NK-92 (cell line): ENCODE results near the gene NADK2.

Source experiments
- DNase-seq: peaks from one replicate; lab custom pipeline; 2025; ENCODE audit not compliant: unreplicated experiment; lab: John Stamatoyannopoulos, UW

NADK2 gene

DNA sequence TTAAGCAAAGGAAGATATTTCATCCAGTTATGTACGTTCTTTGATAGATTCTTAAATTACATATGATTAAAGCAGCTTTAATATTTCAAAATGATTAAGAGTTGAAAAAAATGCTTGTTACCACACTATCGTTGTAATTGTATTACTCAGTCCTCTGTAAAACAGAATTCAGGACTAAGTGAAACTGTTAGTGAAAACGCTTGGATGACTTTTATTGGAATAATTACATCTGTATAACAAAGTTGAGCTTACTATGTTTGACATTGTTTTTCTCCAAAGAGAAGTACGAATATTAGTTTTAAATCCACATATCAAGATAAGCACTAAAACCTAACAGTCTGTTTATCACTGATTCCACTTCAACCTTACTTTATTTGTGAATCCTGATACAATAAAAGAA is 8.7 kb upstream of the NADK2 start:
- DNase-seq: no peak

DNA sequence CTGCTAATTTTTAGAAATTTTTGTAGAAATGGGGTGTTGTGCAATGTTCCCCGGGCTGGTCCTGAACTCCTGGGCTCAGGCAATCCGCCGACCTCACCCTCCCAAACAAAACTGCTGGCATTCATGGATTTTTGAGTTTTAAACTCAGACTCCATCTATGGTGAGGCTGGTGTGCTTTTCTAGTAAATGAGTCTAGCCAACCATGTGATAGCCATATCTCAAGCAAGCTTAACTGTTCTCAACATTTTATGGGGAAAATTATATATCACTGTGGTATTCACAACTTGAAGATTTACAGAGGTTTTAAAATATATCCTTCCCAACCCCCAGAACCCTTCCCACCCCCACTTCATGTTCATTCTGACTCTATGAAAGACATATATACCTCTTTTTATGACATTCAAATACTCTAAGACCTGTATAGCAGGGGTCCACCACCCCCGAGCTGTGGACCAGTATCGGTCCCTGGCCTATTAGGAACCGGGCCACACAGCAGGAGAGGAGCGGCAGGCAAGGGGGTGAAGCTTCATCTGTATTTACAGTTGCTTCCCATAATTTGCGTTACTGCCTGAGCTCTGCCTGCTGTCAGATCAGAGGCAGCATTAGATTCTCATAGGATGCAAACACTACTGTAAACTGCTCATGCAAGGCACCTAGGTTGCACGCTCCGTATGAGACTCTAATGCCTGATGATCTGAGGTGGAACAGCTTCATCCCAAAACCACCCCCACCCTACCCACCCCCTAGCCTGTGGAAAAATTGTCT is 4.5 kb upstream of the NADK2 start:
- DNase-seq: no peak

DNA sequence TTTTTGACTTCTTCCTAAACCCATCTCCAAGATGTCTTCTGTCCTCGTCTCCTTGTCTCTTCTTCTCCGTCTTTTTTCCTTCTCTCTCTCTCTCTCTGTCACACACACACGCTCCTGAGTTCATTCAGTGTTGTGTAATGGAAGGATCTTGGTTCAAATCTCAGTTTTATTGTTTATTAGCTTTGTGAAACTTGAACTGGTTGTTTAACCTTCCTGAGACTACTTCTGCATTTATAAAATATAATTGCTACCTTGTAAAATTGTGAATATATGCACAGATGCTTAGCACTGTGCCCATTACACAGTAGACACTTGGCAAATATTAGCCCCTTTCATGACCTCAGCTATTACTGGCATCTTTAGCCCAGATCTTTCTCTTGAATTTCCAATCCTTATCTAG is 2.4 kb upstream of the NADK2 start:
- no peak for DNase-seq

DNA sequence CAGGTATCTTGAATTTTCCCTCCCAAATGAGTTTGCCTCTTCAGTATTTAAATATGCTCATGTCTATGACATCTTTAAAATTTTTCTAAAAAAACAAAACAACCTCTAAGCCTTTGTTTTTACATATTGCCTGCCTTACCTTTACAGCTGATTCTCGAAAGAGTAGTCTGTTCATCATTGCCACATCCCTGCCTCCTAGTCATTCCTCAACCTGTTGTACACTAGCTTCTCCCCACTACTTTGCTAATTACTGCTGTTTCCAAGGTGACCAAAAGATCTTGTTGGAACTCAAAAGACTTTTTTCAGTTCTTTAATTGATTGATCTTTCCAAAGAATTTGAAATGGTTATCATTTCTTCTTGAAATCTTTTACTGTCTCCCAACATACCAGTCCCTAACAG is 1.9 kb upstream of the NADK2 start:
- no peak for DNase-seq

DNA sequence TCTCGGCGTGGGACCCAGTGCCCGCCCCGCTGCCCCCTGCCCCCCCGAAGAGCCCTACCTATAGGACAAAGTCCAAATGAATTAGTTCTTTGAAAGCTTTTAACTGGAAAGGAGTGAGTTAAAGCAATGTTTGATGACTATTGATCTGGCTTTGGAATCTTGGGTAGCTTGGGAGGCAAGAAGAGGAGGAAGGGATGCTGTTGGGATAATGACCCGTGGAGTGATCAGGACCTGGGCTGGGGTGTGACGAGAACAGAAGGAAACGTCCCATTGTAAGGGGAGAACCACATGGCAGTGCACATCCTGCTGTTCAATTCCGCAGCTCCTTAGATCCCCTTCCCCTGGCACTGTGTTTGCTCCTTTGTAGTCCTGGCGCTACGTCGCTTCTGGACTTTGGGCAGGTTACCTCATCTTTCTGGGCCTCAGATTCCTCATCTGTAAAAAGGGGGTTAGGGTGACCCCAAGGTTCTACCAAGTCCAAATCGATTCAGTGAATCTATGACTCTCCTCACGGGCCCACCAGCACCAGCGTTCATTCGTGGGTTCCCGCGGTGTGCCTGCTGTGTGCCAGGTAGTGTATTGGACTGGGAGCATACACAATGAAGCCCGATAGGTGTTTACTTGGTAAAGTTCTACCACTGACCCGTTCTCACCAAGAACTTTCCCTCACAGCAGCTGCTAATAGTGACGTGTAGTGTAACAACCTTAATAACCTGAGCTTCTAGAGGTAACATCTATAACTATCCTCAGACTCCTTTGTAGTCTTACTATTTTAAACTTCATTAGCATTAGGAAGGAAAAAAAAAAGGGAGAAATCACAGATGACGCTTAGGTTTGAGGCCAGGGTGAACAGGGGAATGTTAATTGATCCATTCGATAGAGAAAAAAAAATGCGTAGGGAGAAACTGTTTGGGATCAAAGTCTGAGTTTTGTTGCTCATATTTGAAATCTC is 1.1 kb upstream of the NADK2 start:
- no peak for DNase-seq

DNA sequence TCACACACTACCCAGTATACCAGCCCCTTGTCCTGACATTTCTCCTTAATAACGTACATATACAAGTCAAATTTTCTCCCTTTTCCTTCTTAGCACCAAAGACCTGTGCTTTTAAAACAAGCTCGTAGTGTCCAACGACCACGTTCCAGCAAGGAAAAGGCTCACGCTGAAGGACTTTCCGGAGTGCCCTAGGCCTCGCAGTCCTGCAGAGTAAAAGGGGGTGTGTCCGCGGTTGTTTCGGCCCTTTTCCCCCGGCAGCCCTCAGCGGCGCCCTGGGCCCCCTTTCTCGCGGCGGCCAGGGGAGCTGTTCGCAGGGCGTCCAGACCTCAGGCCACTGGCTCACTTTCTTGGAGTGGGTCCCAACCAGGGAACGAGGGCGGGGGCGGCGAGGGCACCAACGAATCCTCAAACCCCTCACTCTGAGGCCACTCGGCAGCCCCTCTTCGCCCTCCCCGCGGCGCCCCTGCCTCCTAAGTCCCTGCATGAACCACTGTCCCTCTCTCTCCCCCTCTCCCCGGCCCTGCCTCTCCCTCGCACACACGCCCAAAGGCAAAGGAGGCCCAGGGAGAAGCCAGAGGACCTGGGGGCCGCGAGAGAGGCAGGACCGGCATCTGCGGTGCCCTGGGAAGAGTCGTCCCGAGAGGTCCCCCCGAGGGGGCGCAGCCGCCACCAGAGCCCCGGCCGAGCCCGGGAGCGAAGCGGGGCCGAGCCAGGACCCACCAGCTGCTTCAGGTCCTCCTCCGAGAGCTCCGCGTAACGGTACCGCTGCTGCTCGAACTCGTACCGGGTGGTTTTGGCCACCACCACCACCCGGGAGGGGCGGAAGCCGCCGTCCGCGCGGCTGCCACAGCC is 720 bp downstream of the NADK2 start:
- DNase-seq: no peak

DNA sequence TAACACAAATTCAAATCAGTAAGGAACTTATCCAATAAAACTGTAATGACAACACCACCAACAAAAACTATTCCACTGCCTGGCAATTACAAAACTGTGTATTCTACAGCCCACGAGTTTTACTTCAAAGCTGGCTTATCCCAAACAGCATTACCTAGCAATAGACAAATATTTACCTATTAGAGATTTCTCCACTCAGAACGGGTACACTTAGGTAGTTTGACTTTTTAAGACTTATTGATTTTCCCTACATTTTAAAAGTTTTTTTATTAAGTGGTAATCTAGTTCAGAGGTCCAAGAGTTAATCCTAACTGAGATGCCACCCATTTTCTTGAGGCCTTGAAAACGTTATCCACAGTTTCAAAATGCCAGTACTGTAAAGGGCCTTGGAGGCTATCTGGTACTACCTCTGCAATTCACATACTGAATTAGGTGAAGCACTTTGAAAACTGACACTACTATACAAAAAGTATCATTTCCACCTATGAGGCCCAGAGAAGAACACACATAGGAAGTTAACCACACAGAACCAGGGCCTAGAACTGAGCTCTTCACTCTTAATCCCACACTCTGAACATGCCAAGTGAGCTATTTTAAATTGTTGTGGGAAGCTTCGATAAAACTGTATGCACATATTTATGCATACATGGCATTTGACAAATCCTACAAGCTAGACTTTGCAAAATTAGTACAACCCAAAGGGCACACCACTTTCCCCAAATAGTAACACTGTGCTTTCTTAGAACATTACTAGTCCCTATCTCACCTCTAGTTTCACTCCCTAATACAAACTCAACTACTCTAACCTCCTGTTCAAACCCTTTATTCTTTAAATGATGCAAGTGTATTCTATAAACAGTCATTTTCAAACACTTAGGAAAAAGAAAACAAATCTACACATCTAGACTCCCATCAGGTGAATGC is 2.1 kb downstream of the NADK2 start:
- DNase-seq: no peak

DNA sequence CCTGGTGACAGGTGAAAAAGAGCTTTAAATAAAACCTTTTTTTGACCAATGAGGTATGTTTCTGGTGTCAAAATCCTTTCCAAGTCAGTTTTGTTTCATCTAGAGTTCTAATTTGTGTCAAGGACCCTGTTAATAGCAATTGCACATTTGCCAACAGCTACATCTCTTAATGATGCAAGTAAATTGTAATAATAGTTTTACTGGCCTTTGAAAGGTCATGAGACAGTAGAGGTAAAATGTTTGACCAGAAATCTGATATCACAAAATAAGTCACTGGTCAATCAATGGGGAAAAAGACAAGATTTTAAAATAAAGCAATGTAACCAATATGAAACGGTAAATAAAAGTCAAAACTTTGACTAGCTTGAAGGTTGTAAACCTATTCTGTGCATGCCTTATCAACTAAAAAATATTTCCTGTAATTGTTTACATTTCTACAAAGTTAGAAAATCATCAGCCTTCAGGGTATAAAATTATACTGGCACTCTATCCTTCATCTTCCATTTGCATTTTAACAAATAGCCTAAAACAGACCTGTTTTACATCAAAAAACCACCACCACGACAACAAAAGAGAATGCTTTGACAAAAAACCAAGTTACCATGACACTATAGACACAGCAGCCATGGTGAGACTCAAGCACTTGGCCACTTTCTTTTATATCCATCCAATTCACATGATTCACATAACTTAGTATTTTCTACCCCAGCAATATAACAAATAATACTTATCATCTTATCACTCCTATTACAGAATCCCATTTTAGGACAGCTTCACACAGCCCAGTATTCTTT is 3.0 kb downstream of the NADK2 start:
- DNase-seq: no peak

DNA sequence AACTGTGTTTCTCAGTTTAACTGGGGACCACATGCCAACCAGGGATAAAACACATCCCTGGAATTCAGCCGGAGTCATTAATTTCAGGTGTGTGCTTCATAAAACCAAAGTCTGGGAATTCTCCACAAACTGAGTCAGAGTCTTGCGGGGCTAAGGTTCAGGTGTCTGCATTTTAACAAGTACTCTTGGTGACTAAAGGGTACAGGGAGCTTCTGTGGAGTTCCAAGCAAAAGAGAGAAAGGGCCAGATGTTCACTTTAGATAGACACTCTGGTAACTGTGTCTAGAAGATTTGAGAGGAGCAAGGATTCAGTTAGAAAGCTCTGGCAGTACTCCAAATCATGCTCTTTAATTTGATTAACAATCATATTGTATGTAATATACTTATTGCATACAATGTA is 4.0 kb downstream of the NADK2 start:
- DNase-seq: no peak

DNA sequence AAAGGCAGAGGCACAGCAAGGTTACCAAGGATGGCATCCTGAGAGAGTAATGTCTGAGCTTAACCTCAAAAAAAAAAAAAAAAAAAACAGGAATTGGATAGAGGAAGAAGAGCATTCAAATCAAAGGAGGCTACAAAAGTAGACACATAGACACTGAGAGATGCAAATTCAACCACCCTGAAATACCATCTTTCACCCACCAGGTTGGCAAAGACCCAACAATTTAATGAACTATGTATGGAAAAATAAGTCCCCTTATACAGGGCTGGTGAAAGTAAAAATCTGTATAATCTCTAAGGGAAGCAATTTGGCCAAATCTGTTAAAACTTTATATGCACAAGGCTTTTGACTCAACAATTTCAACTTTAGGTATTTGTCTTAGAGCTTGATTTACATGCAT is 4.9 kb downstream of the NADK2 start:
- no peak for DNase-seq

DNA sequence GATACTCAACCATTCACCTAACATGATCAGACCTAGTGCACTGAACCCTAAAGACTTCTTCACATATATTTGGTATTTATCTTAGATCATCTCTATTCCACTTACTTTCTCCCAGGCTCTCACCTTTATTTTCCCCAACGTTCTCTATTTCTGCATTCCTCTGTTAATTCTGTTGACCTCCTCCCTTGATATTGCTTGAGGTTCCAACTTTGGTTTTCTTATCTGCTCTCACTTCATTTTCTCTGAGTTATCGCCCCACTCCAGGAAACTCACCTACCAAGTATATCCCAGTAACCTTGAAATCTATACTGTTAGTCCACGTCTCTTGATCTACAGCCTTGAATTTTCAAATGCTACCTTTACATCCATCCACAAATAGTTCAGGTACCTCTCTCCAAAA is 9.2 kb downstream of the NADK2 start:
- no peak for DNase-seq

DNA sequence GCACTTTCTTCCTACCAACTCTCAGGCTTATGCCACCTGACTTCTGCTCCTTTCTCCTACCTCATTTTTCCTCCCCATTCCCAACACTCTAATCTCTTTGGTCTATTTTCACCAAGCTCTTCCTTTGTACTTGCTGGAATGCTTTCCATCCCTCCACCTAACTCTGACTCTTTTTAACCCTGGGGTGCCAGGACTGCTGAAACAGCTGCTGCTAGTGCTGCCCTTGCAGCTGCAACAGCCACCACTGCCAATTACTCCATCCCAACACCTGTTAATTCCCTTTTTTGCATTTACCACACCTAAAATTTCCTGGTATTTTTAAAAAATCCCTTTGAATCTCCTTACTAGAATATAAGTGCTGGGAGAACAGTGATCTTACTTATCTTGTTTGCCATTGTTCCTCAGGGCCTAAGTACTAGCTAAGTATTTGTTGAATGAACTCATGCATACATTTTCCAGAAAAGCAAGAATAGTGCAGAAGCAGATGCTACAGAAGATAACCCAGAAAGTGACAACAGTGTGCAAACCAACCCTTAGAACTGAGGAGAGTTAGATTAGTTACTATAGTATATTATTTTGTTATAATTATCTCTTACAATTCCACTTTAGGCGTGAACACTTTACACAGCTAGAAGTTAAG is 11.5 kb downstream of the NADK2 start:
- DNase-seq: no peak

DNA sequence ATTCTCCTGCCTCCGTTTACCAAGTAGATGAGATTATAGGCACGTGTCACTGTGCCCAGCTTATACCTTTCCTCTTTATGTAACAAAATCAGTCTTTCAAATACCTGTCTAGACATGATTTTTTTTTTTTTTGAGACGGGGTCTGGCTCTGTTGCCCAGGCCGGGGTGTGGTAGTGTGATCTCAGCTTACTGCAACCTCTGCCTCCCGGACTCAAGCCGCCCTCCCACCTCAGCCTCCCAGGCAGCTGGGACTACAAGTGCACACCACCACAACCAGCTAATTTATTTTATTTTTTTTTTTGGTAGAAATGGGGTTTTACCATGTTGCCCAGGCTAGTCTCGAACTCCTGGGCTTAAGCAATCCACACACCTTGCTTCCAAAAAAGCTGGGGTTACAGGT is 13.2 kb downstream of the NADK2 start:
- no peak for DNase-seq

DNA sequence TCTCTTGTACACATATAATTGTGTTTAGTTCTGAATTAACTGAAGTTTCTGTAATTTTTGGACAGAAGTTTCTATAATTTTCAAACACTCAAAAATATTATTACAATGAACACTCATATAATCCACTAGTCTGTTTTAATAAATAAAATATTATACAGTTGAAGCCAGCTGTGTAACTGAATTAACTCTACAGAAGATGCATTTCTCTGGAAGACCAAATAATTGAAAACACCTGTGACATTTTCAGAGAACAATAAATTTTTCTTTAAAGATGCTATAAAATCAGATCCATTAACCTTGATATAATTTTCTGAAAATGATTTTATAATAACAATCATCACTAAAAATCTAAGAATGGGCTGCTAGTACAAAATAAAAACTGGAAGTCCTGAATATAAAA is 14.7 kb downstream of the NADK2 start:
- no peak for DNase-seq

DNA sequence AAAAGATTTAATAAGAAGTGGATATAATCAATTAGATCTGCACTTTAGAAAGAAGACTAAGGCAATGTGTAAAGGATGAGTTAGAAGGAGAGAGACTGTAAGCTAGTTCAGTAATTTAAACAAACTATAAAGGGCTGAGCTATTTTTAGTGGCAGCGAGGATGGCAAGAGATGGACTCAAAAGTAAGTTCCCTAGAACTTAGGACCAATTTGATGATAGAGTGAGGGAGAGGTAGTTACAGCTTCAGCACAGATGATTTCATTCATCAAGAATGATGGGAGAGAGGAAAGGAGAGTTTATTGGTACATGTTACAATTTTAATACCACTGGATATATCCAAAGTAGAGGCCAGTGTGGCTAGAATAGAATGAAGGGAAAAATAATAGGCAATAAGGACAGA is 19.1 kb downstream of the NADK2 start:
- DNase-seq: no peak

DNA sequence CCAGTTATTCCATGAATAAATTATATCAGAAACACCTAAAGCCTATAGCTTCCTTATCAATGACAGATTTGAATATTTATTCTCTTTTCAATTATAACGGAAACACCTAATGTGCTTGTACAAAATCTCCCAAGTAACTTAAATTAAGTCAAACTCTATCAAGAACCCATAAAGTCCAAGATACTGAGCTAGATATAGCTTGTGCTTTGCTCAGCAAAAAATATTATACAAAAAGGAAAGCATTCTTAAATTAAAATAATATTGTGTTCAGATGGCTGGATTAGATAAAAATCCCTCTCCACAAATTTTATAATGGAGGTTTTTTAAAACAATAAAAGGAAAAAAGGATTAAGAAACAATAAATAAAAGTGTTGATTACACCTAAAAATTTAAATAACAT is 23.7 kb downstream of the NADK2 start:
- no peak for DNase-seq

DNA sequence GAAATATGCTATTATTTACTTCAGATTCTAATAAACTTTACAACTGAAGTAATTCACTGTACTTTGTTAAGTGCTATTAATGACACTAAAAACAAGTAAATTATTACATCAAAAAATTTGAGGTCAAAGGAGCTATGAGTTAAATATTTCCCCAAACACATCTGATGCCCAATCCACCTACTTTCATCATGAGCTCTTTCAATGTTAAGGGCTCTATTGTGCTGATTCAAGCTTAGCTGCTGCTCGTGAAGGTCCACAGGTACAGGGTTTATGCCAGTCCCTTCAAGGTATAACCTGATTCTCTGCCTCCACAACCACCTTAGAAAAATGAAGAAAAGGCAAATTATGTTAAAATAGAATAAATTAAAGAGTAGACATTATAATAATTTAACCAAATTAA is 24.2 kb downstream of the NADK2 start:
- no peak for DNase-seq

DNA sequence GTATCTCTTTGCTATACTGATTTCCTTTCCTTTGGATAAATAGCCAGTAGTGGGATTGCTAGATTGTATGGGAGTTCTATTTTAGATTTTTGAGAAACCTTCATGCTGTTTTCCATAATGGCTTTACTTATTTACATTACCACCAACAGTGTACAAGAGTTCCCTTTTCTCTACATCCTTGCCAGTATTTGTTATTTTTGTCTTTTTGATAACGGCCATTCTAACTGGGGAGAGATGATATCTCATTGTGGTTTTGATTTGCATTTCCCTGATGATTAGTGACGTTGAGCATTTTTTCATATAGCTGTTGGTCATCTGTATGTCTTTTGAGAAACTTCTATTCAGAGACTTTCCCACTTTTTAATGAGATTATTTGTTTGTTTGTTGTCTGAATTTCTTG is 25.8 kb downstream of the NADK2 start:
- no peak for DNase-seq

DNA sequence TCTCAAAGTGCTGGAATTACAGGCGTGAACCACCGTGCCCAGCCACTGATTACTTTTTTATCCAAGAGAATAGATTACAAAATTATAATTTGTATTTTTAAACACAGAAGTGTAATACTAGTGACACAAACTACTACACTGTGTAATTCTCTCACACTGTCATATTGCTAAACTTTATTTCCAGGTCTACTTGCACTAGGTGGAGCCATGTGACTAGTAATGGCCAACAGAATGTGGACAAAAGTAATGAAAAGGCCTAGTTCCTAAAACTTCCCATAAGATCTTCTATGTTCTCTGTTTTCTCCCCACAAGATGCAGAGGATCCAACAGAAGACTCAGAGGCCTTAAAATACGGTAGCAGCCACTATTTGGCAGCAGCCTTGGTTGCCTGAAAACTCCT is 27.3 kb downstream of the NADK2 start:
- no peak for DNase-seq
